Measurements from ENCODE around the gene SOCS4. TPM values are rescaled to one million over a fixed set of nuclear protein-coding genes. Genes with fewer than 3 reads are reported as not detected.

Gene SOCS4
- total RNA-seq, 1 experiment from 2014 or later = 12.5 TPM

- DNase-seq (ENCODE audit: low read depth) = no peak
Observed at GRCh38 chr14:55088356-55088755, 61.3 kb downstream of the SOCS4 start.

GRCh38 chr14:55092341-55092740 lies 65.3 kb downstream of the SOCS4 start:
- no peak for DNase-seq (ENCODE audit: low read depth)

DNA sequence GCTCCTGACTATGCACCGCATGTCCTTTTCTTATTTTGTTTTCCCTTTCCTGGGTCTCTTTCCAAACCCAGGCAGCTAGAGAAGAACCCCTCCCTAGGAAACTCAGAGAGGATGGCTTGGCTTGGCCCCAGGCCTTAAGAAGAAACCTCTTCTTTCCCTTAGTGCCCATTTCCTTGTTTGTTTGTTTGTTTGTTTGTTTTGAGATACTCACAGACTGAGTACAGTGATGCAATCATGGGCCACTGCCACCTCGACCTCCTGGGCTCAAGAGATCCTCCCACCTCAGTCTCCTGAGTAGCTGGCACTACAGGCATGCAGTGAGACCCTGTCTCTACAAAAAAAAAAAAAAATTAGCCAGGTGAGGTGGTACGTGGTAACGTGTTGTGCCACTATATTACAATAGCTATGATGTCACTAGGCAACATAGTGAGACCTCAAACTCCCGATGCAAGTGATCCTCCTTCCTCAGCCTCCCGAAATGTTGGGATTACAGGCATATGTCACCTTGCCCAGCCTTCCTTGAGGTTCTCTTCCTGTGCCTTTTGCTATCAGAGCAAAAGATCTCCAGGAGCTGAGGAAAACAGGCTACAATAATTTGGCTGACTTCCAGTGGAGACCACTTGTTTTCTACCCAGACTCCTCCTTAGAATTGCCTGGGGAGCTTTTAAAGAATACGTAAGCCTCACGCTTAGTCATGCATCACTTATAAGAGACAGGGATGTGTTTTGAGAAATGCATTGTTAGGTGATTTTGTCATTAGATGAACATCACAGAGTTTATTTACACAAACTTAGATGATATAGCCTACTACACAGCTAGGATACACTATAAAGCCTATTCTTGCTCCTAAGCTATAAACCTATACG lies 67.5 kb downstream of the SOCS4 start:
- peak; percentile 92 for DNase-seq (ENCODE audit: low read depth)

DNA sequence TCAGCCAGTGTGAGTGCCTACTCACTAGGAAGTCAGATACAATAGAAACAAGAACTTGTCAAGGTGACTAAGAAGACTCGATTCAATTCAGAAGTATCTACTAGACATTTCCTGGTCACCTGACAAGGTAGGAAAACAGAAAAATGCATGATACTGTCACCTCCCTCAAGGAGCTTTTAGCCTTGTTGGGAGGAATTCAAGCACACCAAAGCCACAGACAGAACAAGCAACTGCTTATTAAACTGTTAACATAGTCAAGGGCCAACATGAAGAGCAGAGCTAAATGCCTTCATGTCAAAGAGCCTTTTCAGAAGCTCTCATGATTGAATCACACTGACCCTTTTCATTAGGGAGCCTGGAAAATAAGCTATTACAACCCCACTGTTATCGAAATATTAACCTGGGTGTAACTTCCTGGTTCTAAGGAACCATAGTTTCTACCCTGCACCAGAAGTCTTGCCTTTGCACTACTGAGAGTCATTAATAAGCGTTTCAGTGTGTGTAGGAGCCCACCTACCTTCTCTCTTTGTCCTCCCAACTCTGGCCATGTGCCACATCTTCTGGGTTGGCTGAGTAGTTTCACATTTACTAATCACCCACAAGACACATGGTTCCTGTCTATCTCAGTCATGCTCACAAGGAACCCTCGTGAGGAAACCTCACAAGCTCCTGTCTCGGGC lies 71.0 kb downstream of the SOCS4 start:
- DNase-seq (ENCODE audit: low read depth) = no peak

- DNase-seq (ENCODE audit: low read depth) = no peak
Observed at GRCh38 chr14:55098561-55098898, 71.5 kb downstream of the SOCS4 start.

Other genes starting within 250 kb of the SOCS4 start
- 2.9 and 5.4 TPM in 2 replicates for gene GCH1, start 124.4 kb upstream of the SOCS4 start, total RNA-seq (2014; rRNA removed; shearing (Covaris generic))
- 13.9 and 24.8 TPM in 2 replicates for gene WDHD1, start 137 bp upstream of the SOCS4 start, total RNA-seq (2014; rRNA removed; shearing (Covaris generic))
- 168 and 201 TPM in 2 replicates for gene MAPK1IP1L, start 24.4 kb downstream of the SOCS4 start, total RNA-seq (2014; rRNA removed; shearing (Covaris generic))
- gene LGALS3, start 102.0 kb downstream of the SOCS4 start, total RNA-seq (2014; rRNA removed; shearing (Covaris generic)) = 56.2 and 80.1 TPM in 2 replicates
- 78.0 and 101 TPM in 2 replicates for gene DLGAP5, start 164.3 kb downstream of the SOCS4 start, total RNA-seq (2014; rRNA removed; shearing (Covaris generic))
- 23.4 and 28.1 TPM in 2 replicates for gene FBXO34, start 244.2 kb downstream of the SOCS4 start, total RNA-seq (2014; rRNA removed; shearing (Covaris generic))

Data from M059J (cell line).